ENCODE results near the gene CBX3.

DNA sequence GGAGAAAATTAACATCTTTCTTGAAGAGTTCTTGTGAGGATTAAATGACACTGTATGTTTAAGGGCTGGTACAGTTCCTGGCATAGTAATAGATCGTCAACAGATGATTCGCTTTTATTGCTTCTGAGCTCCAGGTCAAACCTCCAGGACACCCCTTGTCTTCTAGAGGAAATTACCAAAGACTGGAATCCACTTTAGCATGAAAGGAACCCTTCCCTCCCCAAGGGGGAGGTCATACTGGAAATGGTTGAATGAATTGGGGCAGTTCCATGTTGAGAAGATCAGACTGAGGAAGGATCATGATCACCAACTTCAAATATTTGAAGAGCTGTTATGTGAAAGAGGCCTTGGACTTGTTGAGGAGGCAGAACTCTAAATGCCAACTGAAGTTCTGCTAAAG, 40.6 kb upstream of the CBX3 start:
- TF ChIP-seq CC2D1A (CRISPR knock-in tag; IDR thresholded peaks at IDR 0.05) (no peak), U2AF1 (optimal IDR thresholded peaks at IDR 0.05; ENCODE audit: low read depth, low read length) (no peak), NFKB2 (CRISPR knock-in tag; IDR thresholded peaks at IDR 0.05; ENCODE audit: borderline replicate concordance) (no peak), ZNF274 (CRISPR knock-in tag; IDR thresholded peaks at IDR 0.05) (no peak), ZNF343 (CRISPR knock-in tag; IDR thresholded peaks at IDR 0.05) (no peak), FOSL2 (CRISPR knock-in tag; IDR thresholded peaks at IDR 0.05) (no peak), SUZ12 (IDR thresholded peaks at IDR 0.05; ENCODE audit: low read depth, low read length) (no peak), ZFYVE20 (CRISPR knock-in tag; IDR thresholded peaks at IDR 0.05; ENCODE audit: borderline replicate concordance, low read depth) (no peak), ZNF644 (CRISPR knock-in tag; IDR thresholded peaks at IDR 0.05; ENCODE audit: low read depth) (no peak), ZSCAN29 (CRISPR knock-in tag; conservative IDR thresholded peaks at IDR 0.05) (no peak), ZNF777 (CRISPR knock-in tag; IDR thresholded peaks at IDR 0.05) (no peak), BRCA1 (CRISPR knock-in tag; IDR thresholded peaks at IDR 0.05) (no peak), ZNF292 (CRISPR knock-in tag; IDR thresholded peaks at IDR 0.05; ENCODE audit: borderline replicate concordance, low read depth) (no peak)
- TF ChIP-seq, protein P1, sequence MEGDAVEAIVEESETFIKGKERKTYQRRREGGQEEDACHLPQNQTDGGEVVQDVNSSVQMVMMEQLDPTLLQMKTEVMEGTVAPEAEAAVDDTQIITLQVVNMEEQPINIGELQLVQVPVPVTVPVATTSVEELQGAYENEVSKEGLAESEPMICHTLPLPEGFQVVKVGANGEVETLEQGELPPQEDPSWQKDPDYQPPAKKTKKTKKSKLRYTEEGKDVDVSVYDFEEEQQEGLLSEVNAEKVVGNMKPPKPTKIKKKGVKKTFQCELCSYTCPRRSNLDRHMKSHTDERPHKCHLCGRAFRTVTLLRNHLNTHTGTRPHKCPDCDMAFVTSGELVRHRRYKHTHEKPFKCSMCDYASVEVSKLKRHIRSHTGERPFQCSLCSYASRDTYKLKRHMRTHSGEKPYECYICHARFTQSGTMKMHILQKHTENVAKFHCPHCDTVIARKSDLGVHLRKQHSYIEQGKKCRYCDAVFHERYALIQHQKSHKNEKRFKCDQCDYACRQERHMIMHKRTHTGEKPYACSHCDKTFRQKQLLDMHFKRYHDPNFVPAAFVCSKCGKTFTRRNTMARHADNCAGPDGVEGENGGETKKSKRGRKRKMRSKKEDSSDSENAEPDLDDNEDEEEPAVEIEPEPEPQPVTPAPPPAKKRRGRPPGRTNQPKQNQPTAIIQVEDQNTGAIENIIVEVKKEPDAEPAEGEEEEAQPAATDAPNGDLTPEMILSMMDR (CRISPR knock-in tag; IDR thresholded peaks at IDR 0.05) = no peak

All from HepG2 (cell line).